Endometrial microvascular endothelial cells (primary cell): ENCODE results near the gene CNP. TPM values are rescaled to one million over a fixed set of nuclear protein-coding genes. Genes with fewer than 3 reads are reported as not detected.

ENCODE experiments used
- in situ Hi-C: cut with HindIII; loops from 2 replicates; pipeline ENCODE4 v1.10.0; 2017; ENCODE audit warnings: low sequenced_read_pairs, low pct_unique_long_range_greater_than_20kb; ENCODE audit errors: inconsistent ontology term
- total RNA-seq: library from RNA; depleted of rRNA; stranded (reverse); fragments of >200 nt; gene quantifications from one replicate; pipeline ENCODE4 v1.2.3, GENCODE V29; 2015; ENCODE audit errors: inconsistent ontology term

CNP gene
- total RNA-seq, 1 donor from 2014 or later = 92.8 TPM

DNA sequence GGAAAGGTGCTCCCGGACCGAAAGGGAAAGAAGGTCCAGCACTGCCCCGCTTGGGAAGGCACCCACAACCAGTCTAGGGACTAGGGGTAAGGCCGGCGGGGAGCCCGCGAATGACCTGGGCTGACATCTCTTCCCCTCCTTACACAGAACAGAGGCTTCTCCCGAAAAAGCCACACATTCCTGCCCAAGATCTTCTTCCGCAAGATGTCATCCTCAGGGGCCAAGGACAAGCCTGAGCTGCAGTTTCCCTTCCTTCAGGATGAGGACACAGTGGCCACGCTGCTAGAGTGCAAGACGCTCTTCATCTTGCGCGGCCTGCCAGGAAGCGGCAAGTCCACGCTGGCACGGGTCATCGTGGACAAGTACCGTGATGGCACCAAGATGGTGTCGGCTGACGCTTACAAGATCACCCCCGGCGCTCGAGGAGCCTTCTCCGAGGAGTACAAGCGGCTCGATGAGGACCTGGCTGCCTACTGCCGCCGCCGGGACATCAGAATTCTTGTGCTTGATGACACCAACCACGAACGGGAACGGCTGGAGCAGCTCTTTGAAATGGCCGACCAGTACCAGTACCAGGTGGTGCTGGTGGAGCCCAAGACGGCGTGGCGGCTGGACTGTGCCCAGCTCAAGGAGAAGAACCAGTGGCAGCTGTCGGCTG, 1.5 kb downstream of the CNP start:
- in situ Hi-C loops = loop anchor here (25.0 kb wide), 1 partner anchor 144 kb away; the partner anchor contains the start of genes DHX58, HSPB9 and KAT2A

DNA sequence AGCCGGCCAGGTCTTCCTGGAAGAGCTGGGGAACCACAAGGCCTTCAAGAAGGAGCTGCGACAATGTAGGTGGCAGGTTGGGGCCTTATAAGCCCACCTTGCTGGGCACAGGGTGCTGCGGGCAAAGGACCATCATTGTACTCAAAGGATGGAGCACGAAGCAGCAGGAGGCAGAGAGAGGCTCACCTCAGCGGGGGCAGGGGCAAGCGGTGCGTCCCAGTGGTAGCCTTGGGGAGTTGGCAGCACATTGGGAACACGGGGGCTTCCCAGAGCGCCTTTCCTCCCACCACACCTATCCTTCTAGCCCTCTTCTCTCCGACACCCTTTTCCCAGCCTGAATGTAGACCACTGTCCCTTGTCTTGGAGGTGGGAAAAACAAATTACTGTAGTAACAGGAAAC, 2.1 kb downstream of the CNP start:
- in situ Hi-C loops = loop anchor here (25.0 kb wide), 1 partner anchor 144 kb away; the partner anchor contains the start of genes DHX58, HSPB9 and KAT2A

DNA sequence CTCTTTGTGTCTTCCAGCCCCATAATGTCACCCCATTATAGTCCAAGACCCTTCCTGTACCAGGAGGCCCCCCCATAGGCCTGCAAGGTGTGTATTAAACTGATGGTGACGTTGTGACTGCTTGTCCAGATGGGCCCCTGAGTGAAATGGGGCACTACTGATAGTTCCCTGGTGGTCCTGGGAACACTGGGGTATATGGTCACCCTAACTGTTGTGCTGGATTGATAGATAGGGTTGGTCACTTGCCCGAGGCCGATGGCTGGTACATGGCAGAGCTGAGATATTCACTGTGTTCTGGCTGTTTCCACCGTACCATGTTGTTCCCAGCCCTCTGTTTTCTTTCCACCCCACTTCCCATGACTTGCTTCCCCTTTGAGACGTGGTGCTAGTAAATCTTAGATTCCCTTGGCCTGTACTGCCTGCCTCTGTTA, 4.3 kb downstream of the CNP start:
- in situ Hi-C loops = loop anchor here (25.0 kb wide), 1 partner anchor 141 kb away; the partner anchor contains the start of genes DHX58, HSPB9 and KAT2A

DNA sequence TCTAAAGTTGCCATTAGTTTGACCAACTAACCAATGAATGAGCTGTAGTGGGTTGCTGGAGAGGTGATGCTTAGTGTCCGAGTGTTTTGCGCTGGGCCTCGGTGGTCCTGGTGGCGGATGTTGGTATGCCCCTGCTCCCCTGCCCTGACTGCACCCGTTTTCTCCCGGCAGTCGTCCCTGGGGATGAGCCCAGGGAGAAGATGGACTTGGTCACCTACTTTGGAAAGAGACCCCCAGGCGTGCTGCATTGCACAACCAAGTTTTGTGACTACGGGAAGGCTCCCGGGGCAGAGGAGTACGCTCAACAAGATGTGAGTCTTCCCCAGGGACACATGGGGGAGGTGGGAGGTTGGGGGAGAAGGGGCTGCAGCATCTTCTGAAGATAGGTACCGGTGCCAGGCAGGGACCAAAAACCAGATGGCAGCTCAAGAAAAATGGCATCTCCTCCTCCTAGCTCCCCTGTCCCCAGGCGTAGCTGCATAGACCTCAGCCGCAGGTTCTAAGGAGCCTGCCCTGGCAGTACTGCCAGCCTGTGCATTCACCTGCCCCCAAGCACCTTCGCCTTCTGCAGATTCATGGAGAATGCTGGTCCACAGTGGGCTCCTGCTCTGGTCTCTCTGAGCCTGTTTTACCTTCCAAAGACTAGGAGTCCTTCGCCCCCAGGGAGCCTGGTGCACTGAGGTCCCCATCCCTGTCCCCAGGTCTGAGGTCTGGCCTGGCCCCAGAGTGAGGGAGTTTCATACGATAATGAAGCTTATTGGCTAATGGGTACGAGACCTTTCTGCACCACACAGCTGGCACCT, 5.3 kb downstream of the CNP start:
- in situ Hi-C loops = loop anchor here (25.0 kb wide), 1 partner anchor 140 kb away; the partner anchor contains the start of genes DHX58, HSPB9 and KAT2A

DNA sequence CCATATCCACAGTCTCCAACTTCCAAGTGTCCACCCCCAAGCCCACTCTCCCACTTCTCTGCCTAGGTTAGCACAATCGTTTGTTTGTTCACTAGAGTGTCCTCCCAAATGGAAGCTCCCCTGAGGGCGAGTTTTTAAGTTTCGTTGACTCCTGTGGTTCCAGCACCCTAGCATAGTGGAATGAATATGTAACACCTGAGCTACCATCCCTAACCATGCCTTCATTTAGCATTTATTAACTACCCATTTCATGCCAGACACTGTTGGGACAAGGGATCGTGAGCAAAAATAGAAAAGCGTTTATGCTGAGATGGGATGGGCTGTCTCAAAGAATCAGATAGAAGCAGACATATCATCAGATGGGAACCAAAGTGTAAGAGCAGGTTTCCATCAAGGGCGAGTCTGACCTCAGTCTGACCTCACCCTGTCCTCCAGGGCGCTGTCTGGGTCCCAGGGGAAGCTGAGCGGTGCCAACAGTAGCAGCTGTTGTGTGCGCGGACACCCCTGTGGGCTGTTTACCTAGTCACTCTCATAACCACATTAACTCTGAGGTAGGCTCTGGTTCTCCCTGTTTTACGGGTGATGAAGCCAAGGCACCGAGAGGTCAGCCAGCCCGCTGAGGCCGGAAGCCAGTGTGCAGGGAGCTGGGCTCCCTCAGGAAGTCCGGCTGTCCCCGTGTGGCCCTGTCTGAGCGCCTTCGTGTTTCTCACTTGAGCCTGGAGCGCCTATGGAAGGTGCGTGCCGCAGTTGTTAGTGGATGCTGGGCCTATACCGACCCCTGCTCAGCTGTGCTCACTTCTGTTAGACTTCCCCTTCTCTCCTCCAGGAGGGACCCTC, 6.2 kb downstream of the CNP start:
- in situ Hi-C loops = loop anchor here (25.0 kb wide), 1 partner anchor 140 kb away; the partner anchor contains the start of genes DHX58, HSPB9 and KAT2A

DNA sequence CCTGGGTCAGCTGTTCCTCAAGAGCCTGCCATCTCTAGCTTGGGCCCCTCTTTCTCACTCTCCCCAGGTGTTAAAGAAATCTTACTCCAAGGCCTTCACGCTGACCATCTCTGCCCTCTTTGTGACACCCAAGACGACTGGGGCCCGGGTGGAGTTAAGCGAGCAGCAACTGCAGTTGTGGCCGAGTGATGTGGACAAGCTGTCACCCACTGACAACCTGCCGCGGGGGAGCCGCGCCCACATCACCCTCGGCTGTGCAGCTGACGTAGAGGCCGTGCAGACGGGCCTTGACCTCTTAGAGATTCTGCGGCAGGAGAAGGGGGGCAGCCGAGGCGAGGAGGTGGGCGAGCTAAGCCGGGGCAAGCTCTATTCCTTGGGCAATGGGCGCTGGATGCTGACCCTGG, 6.8 kb downstream of the CNP start:
- in situ Hi-C loops = loop anchor here (25.0 kb wide), 1 partner anchor 139 kb away; the partner anchor contains the start of genes DHX58, HSPB9 and KAT2A

DNA sequence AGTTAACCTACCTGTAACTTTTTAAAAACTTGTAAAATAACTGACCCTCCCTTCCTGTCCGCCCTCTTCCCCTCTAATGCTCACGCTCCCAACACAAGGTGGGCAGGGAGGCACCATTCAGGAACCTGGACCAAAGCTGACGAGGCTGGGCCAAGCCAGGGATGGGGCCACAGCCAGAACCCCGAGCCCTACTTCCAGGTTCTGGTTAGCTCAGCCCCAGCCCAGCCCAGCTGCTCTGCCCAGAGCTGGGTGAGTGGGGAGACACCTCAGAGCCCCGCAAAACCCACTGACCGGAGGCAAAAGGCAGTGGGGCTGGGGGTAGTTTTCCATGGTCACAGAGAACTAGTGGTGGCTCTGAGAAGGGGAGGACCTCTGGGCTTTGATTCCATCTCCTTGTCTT, 7.4 kb downstream of the CNP start:
- in situ Hi-C loops = loop anchor here (25.0 kb wide), 1 partner anchor 138 kb away; the partner anchor contains the start of genes DHX58, HSPB9 and KAT2A

DNA sequence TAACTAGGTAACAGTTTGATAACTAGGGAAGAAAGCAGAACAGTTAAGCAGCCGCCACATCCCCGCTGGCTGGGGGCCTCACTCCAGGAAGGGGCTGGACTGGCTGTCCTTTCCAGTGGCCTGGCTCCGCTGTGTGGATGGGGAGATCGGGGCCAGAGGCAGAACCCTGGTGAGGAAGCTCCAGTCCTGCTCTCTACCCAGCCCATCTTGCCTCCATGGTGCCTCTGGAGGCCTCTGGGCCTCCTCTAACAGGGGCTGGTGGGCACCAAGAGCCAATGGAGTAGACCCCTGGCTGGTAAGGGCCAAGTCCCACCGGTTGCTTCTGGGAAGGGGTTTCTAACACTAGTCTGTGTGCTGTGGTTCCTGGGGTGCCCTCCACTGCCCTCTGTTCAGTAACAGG, 8.1 kb downstream of the CNP start:
- in situ Hi-C loops = loop anchor here (25.0 kb wide), 1 partner anchor 138 kb away; the partner anchor contains the start of genes DHX58, HSPB9 and KAT2A

DNA sequence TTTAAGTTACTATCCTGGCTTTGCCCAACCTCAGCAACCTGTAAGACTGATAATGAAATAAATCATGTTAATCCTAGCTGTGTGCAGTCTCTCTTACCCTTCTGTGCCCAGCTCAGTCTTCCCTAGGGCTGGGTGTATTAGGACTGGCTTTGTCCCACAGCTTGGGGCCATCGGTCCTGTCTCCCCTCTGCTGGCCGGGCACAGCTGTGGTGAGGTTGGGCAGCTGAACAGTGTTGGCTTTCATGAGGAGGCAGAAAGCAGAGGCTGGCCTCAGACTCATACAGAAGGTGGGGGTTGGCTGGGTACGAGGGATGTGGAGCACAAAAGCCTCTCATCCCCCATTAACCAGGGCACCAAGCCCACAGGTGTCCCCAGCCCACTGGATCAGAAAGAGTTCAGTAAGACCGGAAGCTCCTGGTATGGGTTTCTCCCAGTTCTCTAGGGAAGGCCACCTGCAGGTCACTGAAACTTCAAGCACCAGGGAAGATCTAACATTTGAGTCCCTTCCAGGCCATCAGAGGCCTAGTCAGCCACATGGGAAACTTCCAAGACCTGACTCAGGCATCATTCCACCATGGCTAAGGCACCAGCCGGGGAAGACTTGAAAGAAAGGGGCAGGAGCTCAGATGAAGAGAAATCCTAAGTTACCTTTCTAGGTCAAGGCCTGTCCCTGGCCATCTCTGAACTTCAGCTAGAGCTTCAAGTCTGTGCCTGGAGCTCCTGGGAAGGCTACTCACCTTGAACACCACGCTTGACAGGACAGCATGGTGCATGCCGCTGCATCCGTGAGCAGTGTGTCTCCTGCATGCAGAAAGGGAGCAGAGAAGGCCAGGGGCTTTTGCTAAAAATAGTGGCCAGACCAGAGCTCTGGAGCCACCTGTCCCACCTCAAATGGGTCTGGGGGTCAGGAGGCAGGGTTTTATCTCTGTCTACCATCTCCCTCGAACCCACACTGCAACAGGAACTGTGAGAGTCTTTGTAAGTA, 8.8 kb downstream of the CNP start:
- in situ Hi-C loops = no loop called here

DNA sequence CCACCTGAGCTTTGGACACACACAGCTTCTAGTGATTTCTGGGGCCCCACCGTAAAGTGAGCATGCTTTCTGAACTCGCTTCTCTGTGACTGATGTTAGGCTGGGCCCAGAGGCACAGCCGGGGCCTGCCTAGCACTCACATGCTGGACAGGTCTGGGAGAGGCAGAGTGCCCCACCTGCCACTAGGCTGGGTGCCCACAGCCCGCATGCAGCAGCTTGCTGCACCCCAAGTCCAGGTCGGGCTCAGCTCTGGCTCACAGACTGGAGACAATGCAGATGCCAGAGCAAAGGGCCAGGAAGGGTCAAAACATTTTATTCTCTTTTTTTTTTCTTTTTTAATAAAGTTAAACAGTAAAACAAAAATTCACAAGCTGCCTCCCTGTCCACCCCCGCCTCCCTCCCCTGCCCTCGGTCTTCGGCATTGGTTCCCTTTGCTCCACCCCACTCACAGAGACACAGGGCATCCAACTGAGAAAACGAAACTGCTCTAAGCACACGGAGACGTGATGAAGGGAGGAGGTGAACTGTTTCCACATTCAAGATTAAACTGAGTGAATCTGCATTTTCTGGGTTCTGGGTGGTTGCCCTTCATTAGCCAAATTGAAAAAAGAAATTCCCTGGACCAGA, 9.7 kb downstream of the CNP start:
- in situ Hi-C loops = no loop called here

DNA sequence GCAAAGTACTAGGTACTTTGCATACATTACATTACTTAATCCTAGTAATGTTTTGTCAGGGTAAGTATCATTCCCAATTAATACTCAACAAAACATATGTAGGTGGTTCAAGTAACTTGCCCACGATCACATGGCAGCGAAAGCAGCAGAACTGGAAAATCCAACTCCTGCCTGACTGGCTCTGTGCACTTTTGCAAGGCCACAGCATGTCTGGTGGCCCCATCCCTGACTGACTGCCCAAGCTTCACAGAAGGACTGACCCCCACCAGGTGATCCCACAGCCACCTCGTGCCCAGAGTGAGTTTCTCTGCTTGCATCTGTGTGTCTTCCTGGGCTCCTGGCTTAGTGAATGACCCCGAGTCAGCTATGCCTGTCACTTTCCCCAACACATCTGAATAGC, 11.4 kb downstream of the CNP start:
- in situ Hi-C loops = no loop called here

DNA sequence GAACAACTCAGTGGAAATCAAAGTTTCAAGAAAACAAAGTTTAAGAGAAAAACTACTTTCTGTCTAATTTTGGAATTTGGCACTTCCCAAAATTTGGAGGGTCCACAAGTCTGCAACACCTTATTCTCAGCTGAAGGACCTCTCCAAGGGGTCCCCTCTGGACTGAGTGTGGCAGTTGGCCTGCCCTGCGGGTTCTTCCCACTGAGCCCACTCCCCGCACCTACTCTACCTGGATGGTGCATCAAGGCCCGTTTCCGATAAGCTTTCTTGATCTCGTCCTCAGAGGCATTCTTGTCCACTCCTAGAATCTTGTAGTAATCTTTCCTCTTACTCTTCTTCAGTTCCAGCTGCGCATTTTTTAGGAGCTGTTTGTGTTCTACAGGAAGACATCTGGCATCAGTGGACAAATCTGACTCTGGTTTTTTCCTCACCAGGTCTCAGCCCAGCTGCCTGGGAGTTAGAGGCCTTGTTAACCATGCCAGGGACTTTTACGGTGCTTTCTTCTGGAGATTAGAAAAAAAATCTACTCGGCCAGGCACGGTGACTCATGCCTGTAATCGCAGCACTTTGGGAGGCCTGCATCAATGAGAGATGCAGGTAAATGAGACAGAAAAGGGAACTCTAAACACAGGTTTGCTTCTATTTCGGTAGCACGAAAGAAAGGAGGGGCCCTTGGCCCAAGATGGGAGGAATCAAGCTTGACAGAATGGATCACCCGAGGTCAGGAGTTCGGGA, 15.6 kb downstream of the CNP start:
- in situ Hi-C loops = no loop called here

DNA sequence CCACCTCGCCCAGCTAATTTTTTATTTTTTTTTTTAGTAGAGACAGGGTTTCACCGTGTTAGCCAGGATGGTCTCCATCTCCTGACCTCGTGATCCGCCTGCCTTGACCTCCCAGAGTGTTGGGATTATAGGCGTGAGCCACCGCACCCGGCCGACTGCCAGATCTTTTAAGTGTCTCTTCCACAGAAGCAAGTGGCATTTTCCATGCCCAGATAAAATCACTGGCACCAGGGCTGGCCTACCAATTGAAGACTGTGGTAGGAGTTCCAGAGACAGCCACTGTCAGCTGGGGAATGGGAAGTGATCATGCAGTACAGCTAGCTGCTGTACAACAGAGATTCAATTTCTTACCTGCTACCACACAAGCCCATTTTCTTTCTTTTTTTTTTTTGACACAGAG, 17.9 kb downstream of the CNP start:
- in situ Hi-C loops = no loop called here

DNA sequence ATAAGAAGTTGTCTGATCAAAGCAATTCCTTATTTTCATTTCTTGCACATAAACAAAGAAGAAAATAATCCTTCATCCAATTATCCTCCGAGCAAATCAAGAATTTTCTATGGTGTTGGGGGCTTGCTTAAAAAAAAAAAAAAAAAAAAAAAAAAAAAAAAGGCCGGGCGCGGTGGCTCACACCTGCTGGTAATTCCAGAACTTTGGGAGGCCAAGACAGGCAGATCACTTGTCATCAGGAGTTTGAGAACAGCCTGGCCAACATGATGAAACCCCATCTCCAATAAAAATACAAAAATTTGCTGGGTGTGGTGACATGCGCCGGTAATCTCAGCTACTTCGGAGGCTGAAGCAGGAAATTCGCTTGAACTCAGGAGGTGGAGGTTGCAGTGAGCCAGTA, 19.3 kb downstream of the CNP start:
- in situ Hi-C loops = no loop called here

DNA sequence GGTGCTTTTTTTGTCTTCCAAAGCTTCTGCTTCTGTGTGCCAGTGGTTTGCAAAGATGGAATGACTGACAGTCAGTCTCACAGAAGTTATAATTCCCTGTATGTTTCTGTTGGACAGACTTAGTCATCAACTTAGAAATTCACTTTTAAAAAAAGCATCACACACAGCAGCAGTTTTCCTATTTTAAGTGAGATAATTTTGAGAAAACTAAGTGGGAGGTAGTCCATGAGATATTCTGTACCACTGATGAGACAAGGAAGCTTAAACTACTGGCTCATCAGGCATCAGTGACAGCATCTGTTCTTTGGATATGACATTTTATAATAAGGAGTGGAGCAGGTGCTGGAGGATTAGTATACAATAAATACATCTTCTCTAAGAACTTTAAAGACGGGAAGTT, 20.0 kb downstream of the CNP start:
- in situ Hi-C loops = no loop called here

DNA sequence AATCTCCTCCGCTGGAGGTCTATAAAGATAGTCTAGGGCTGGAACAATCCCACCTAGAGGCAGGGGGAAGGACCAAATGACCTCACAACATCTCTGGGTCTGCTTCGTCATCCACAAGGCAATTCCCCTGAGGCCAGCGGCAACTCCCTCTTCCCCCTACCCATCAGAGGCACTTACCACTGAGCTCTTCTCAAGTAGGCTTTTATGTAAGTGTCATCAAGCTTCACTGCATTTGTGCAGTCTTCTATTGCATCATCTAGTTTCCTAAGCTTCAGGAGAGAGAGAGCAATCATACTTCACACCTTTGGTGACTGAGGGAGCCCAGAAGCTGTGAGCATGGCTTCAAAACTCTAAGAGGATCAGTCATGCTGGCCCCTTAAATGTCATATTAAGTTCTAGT, 21.0 kb downstream of the CNP start:
- in situ Hi-C loops = no loop called here

DNA sequence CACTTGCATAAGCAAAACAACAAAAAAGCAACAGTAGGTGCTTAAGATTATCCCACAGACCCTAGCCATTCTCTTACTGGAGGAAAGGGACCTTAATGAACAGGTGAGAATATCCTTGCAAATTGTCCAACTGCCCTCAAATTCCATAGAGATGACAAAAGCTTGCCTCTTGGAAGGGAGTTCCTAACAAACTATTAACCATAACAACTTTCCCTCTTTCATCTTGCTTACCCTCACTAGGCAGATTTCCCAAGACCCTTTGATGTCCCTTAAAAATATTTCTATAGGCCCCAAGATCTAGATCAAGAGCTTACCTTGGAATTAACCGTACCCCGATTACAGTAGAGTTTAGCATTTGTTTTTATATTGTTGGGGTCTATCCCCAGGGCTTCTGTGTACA, 21.8 kb downstream of the CNP start:
- in situ Hi-C loops = no loop called here
